Motor neuron (in vitro differentiated cells): Measurements from ENCODE around the gene DPYSL4. TPM values are rescaled to one million over a fixed set of nuclear protein-coding genes. Genes with fewer than 3 reads are reported as not detected.

Experiments
- ATAC-seq, 8 experiments: fragments of 200-7000 bp; cut with Tn5 transposase; replicated peaks in 6 of 8; 2 replicates each; pipeline ENCODE4 v1.8.0; 2021; ENCODE audit warnings: mild to moderate bottlenecking in 8 of 8, moderate library complexity in 8 of 8
- H3K27ac ChIP-seq, 2 donors: fragments of 250-450 bp; sonication (Bioruptor Pico); 2 replicates each; pipeline ENCODE4 v1.9.0; 2021; ENCODE audit warnings: antibody characterized with exemption in 2 of 2, mild to moderate bottlenecking in 2 of 2, moderate library complexity in 1 of 2
- H3K4me1 ChIP-seq, 2 donors: fragments of 250-450 bp; sonication (Bioruptor Pico); replicated peaks in 1 of 2; 2 replicates each; pipeline ENCODE4 v1.6.1; 2021; ENCODE audit warnings: antibody characterized with exemption in 2 of 2, mild to moderate bottlenecking in 2 of 2, moderate library complexity in 1 of 2
- H3K4me3 ChIP-seq, 5 donors: fragments of 250-450 bp; sonication (Bioruptor Pico); 2 replicates each; pipeline ENCODE4 v1.9.0; 2021; ENCODE audit warnings: antibody characterized with exemption in 5 of 5, mild to moderate bottlenecking in 5 of 5, moderate library complexity in 4 of 5
- WGBS, 10 experiments: fragments of 450-650 bp; shearing (Covaris generic); methylation state at CpG; one replicate each; pipeline ENCODE4 v1.0.0; 2022; 5-methylcytosine and 5-hydroxymethylcytosine counted together
- in situ Hi-C, 9 experiments: fragments of 400-800 bp; cut with MboI; loops; one replicate each; pipeline ENCODE4 v1.15.0; 2021; ENCODE audit warnings: low sequenced_read_pairs in 9 of 9, low pct_unique_long_range_greater_than_20kb in 2 of 9; ENCODE audit not compliant: unreplicated experiment in 9 of 9
- total RNA-seq, 8 experiments: library from RNA; unstranded; fragments of 300-600 nt; gene quantifications; 2 replicates each; pipeline versions ENCODE4 v1.2.3 to v1.2.4, GENCODE V29; 2022

Gene DPYSL4
- total RNA-seq, 8 experiments from 2014 or later = 0.56 to 181 (median 50.9) TPM

DNA sequence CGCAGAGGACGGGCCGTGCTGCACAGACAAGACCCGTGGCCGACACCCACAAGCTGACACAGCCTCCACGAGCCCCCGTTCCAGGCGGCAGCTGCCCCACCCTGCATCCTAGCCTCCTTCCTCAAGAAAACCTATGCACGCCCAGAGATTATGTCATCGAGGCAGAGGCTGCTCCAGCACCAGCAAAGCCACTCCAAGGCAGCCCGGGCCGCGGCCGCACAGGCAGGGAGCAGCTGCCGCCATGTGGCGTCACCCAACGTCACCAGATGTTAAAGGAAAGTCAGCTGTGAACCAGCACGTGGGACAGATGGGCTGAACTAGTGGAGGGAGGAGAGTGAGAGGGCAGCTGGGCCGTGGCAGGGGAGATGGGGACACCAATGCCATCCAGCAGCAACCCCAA is 61.2 kb downstream of the DPYSL4 start:
- peaks cover 26 to 27% of the 10 kb centered on the region in 2 donors for H3K4me1 ChIP-seq
- WGBS, 10 experiments = 0 to 78% (median 20%) methylated on average over 1 to 6 of the region's 19 CpGs; no CpG with 5 or more reads in 7 of the 10 experiments
- H3K27ac ChIP-seq = no peak overlapping the region
- H3K4me3 ChIP-seq = no peak overlapping the region
- in situ Hi-C loops = loop anchor here in 1 of 9 experiments (25.0 kb wide), 1 partner anchor 89 kb away; the partner anchor contains the start of gene LRRC27
- ATAC-seq = peak in 6 of 8 experiments; percentile 6 to 93 (median 44)

- in situ Hi-C loops = loop anchor here in 1 of 9 experiments (25.0 kb wide), 1 partner anchor 89 kb away; the partner anchor contains the start of gene LRRC27
- peak in 7 of 8 experiments; percentile 5 to 77 (median 60) for ATAC-seq
- 0 to 82% (median 70%) methylated on average over 1 to 8 of the region's 38 CpGs; no CpG with 5 or more reads in 5 of the 10 experiments for whole genome bisulfite sequencing, 10 experiments
- Histone ChIP-seq H3K4me1 (peaks cover 25 to 26% of the 10 kb centered on the region in 2 donors), H3K4me3 (peak overlapping the region; percentile 40 to 50 (median 42)), H3K27ac (no peak overlapping the region)
Measured at GRCh38 chr10:132248455-132249225, 61.9 kb downstream of the DPYSL4 start.

DNA sequence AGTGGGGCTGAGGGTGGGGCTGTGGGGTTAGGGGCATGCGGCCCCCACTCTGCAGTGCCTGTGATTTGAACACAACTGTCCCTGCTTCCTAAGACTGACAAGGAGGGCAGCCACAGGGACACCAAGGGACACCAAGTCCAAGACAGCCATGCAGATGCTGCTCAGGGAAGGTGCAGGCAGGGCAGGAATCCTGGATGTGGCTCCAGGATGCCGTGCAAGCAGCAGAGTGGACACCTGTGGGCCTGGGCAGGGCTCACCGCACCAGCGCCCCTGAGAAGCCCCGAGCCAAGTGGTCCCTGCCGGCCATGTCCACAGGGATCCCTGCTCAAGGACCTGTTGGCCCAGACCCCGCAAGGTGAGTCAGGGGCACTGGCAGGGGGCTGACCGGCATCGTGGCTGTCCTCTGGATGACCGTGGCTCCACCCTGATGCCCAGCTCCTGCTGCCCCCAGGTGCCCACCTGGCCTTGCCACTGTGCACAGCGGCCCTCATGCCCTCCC is 62.5 kb downstream of the DPYSL4 start:
- ATAC-seq = peak in 2 of 8 experiments; percentile 39 to 52
- WGBS, 10 experiments = 60% methylated on average over 2 of the region's 11 CpGs; no CpG with 5 or more reads in 9 of the 10 experiments
- in situ Hi-C loops = loop anchor here in 1 of 9 experiments (25.0 kb wide), 1 partner anchor 88 kb away; the partner anchor contains the start of gene LRRC27
- no peak overlapping the region for H3K27ac ChIP-seq
- H3K4me3 ChIP-seq = peak overlapping the region; percentile 40 to 50 (median 42)
- peaks cover 26% of the 10 kb centered on the region in 2 donors for H3K4me1 ChIP-seq

- in situ Hi-C loops = loop anchor here in 1 of 9 experiments (25.0 kb wide), 1 partner anchor 87 kb away; the partner anchor contains the start of gene LRRC27
- WGBS, 10 experiments = 70 to 100% (median 100%) methylated on average over 1 to 2 of the region's 17 CpGs; no CpG with 5 or more reads in 7 of the 10 experiments
- Histone ChIP-seq H3K4me3 (no peak overlapping the region), H3K27ac (no peak overlapping the region), H3K4me1 (peaks cover 22 to 23% of the 10 kb centered on the region in 2 donors)
- ATAC-seq = no peak
Measured at GRCh38 chr10:132249824-132250375, 63.2 kb downstream of the DPYSL4 start.

DNA sequence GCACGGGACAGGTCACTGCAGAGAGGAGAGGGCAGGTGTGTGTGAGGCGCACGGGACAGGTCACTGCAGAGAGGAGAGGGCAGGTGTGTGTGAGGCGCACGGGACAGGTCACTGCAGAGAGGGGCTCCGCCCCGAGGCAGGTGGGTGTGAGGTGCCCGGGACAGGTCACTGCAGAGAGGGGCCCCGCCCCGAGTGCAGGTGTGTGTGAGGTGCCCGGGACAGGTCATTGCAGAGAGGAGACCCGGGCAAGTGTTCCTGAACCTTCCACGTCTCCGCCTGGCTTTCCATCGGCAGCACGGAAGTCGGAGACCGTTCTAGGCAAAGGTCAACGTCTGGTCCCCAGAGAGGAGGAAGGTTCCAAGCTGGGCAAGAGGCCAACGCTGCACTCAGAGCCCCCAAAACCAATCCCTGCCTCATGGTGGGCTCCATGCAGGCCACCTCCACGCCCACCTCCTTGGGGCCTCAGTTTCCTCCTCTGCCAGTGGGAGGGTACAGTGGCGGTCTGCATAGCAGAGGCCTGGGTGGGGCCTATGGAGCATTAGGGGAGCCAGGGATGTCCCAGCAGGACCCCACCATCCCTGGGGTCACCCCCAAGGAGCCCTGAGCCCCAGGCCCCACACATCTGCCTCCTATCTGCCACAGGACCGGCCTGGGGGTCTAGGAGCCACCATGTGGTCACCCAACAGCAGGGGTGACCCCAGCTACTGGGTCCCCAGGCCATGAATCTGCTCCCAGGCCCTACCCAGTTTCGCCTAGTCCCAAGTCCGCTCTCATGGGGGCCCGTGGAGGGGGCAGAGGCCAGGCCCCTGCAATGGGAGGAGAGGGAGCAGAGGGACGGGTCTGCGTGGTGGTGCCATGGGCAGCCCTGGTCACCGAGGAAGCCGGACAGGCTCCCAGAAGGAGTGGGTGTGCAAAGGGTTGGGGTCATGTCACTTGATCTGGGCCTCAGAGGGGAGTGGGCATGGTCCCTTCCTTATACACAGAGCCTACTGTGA is 64.0 kb downstream of the DPYSL4 start:
- no peak for ATAC-seq
- Histone ChIP-seq H3K4me3 (no peak overlapping the region), H3K4me1 (peaks cover 23 to 24% of the 10 kb centered on the region in 2 donors), H3K27ac (no peak overlapping the region)
- 80 to 93% (median 80%) methylated on average over 1 to 4 of the region's 30 CpGs; no CpG with 5 or more reads in 6 of the 10 experiments for WGBS, 10 experiments
- in situ Hi-C loops = no loop called here

GRCh38 chr10:132251928-132252327 is 65.2 kb downstream of the DPYSL4 start:
- H3K27ac ChIP-seq = no peak overlapping the region
- no CpG with 5 or more reads among the region's 6 CpGs for WGBS, 10 experiments
- no peak overlapping the region for H3K4me3 ChIP-seq
- ATAC-seq = no peak
- in situ Hi-C loops = no loop called here
- H3K4me1 ChIP-seq = peaks cover 34 to 35% of the 10 kb centered on the region in 2 donors

DNA sequence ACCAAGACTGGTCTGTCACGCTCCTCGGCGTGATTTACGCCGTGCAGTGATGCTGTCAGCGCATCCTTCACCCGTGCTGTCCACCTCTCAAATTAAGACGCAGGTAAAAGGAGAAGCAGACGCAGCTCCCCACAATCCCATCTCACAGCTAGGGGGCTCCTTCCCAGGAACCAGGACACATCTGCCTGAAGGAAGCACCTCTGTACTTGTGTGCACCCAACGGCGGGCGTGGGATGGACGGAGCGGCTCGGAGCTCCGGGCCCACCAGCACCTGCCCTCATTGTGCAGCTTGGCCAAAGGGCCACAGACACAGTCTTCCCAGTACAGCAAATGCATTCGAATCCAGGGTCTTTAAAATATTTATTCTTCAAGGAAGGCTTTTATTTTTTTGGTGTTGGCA is 65.7 kb downstream of the DPYSL4 start:
- ATAC-seq = no peak
- 40 to 100% (median 97%) methylated on average over 1 to 3 of the region's 17 CpGs; no CpG with 5 or more reads in 6 of the 10 experiments for WGBS, 10 experiments
- Histone ChIP-seq H3K4me1 (peaks cover 38 to 40% of the 10 kb centered on the region in 2 donors), H3K4me3 (no peak overlapping the region), H3K27ac (no peak overlapping the region)
- in situ Hi-C loops = no loop called here

DNA sequence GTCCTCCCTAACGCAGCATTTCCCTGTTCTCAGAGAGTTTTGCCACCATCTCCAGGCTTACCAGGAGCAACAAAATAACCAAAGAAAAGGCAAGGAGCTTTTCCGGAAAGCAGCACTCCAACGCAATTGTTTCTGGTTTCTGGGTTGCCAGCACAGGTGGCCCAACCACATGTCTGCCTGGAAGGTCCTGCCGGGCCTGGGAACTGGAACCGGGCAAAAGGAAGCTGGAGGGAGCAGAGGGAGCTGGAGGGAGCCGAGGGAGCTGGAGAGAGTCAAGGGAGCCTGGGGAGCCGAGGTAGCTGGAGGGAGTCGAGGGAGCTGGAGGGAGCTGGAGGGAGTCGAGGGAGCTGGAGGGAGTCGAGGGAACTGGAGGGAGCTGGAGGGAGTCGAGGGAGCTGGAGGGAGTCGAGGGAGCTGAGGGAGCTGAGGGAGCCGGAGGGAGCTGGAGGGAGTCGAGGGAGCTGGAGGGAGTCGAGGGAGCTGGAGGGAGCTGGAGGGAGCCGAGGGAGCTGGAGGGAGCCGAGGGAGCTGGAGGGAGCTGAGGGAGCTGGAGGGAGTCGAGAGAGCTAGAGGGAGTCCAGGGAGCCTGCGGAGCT is 66.4 kb downstream of the DPYSL4 start:
- Histone ChIP-seq H3K4me3 (no peak overlapping the region), H3K27ac (no peak overlapping the region), H3K4me1 (peaks cover 33 to 45% of the 10 kb centered on the region in 2 donors)
- 16 to 80% (median 46%) methylated on average over 1 to 7 of the region's 19 CpGs for WGBS, 10 experiments
- in situ Hi-C loops = no loop called here
- ATAC-seq = no peak

DNA sequence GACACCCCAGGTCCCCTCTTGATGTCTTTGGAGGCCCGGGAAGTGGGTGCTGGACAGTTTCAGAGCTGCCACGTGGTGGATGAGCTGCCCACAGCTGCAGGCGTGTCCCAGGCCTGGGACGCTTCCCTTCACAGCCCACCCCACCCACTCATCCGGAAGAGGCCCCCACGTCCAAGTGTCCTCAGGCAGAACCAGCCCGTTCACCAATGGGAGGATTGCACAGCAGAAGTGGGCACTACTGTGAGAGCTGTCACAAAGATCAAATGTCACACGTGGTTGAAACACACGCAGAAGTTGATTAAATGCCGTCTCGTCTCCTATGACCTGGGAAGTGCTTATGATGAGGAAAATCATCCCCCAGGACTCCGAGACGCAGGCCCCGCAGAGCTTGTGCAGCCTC is 68.1 kb downstream of the DPYSL4 start:
- H3K4me3 ChIP-seq = no peak overlapping the region
- peaks cover 34 to 44% of the 10 kb centered on the region in 2 donors for H3K4me1 ChIP-seq
- ATAC-seq = no peak
- in situ Hi-C loops = no loop called here
- H3K27ac ChIP-seq = peak overlapping the region in 1 of 2 donors; percentile 46
- WGBS, 10 experiments = 88% methylated on average over 7 of the region's 14 CpGs; no CpG with 5 or more reads in 9 of the 10 experiments
